Measurements from ENCODE around the gene SLC22A5. TPM values are rescaled to one million over a fixed set of nuclear protein-coding genes. Genes with fewer than 3 reads are reported as not detected.

The SLC22A5 gene
- total and polyA plus RNA-seq, 10 of the 15 experiments (the other 5 are each of a cell fraction or from before 2014, with no cell fraction given) = 1.1 to 4.4 (median 2.3) TPM

- TF ChIP-seq ZNF687 (IDR thresholded peaks at IDR 0.05) (peak; percentile 83; the same call in 1 of the 2 replicates), SMARCA5 (IDR thresholded peaks at IDR 0.05) (peak; percentile 43; the same call in 1 of the 2 replicates), TARDBP (IDR thresholded peaks at IDR 0.05; ENCODE audit: borderline replicate concordance) (no peak), TCF7 (IDR thresholded peaks at IDR 0.05; ENCODE audit: borderline replicate concordance) (no peak), SIX5 (IDR thresholded peaks at IDR 0.05; ENCODE audit: low read depth, low read length, severe bottlenecking) (no peak), ZBTB4 (CRISPR knock-in tag; IDR thresholded peaks at IDR 0.05) (no peak), CREB1 (IDR thresholded peaks at IDR 0.05; ENCODE audit: low read depth) (no peak), RELA (IDR thresholded peaks at IDR 0.05; ENCODE audit: borderline replicate concordance, partially characterized antibody) (peak; percentile 41), REST (IDR thresholded peaks at IDR 0.05; ENCODE audit: low read depth, low read length) (no peak)
Observed at GRCh38 chr5:132419502-132420468, 50.3 kb downstream of the SLC22A5 start (continued).

Measured in GM12878 (cell line).